GM12878 (cell line): ENCODE results near the gene NPAS2. TPM values are rescaled to one million over a fixed set of nuclear protein-coding genes. Genes with fewer than 3 reads are reported as not detected.

ENCODE experiments used
- ATAC-seq: fragments of 200-7000 bp; cut with Tn5 transposase; 3 replicates; pipeline ENCODE4 v1.9.1; 2020; ENCODE audit warnings: mild to moderate bottlenecking, moderate library complexity
- BruUV-seq: library from RNA; stranded (reverse); fragments of 400-500 nt; replicated peaks from 2 replicates; lab custom pipeline; 2021; lab: Mats Ljungman, UMichigan
- CTCF ChIA-PET: fragments of 300-600 bp; sonication (Branson Sonifier 250); formaldehyde crosslinking; extraction: SDS; loops from one replicate; lab custom pipeline; 2021; ENCODE audit warnings: inconsistent platforms; lab: Yijun Ruan, JAX
- POLR2A ChIA-PET: fragments of 350-600 bp; formaldehyde crosslinking; extraction: SDS; loops from one replicate; lab custom pipeline; 2021; ENCODE audit warnings: inconsistent platforms; lab: Charles Lee
- RAD21 ChIA-PET: fragments of 300-600 bp; sonication (Branson Sonifier 250); formaldehyde crosslinking; loops from one replicate; lab custom pipeline; 2023; ENCODE audit warnings: antibody characterized with exemption; ENCODE audit not compliant: unreplicated experiment; lab: Charles Lee
- SMC1A ChIA-PET: fragments of 300-600 bp; sonication (Branson Sonifier 250); formaldehyde crosslinking; loops from one replicate; lab custom pipeline; 2023; ENCODE audit not compliant: unreplicated experiment, uncharacterized antibody; lab: Charles Lee
- DNase-seq: peaks from one replicate; pipeline ENCODE4 v3.0.0-alpha.2; 2011; ENCODE audit warnings: low read depth, low spot score
- FAIRE-seq: peaks from 3 replicates; lab custom pipeline; 2011; peaks lifted over from hg19 to GRCh38; lab: Jason Lieb, UNC
- H2AFZ ChIP-seq: 2 replicates; pipeline ENCODE4 v1.6.0; 2011; ENCODE audit warnings: low read depth, low read length, control low read depth; ENCODE audit not compliant: control insufficient read depth
- H3K27ac ChIP-seq: 2 replicates; pipeline ENCODE4 v1.5.1; 2011; ENCODE audit warnings: control low read depth; ENCODE audit not compliant: control insufficient read depth, insufficient read depth
- H3K27me3 ChIP-seq, 2 experiments: replicated peaks in 1 of 2; 2 replicates each; pipeline versions ENCODE4 v1.6.0 to v1.6.1; 2011; ENCODE audit warnings: low read length in 1 of 2; ENCODE audit not compliant: control insufficient read depth in 2 of 2, insufficient read depth in 2 of 2
- H3K36me3 ChIP-seq, 2 experiments: 2 replicates each; pipeline ENCODE4 v1.5.1; 2011; ENCODE audit warnings: low read length in 1 of 2; ENCODE audit not compliant: control insufficient read depth in 2 of 2, insufficient read depth in 2 of 2
- H3K4me1 ChIP-seq: 2 replicates; pipeline ENCODE4 v1.6.1; 2011; ENCODE audit warnings: mild to moderate bottlenecking, low read length, moderate library complexity, mixed read lengths; ENCODE audit not compliant: control insufficient read depth, insufficient read depth
- H3K4me2 ChIP-seq: 2 replicates; pipeline ENCODE4 v1.6.0; 2011; ENCODE audit warnings: control low read depth; ENCODE audit not compliant: control insufficient read depth, insufficient read depth
- H3K4me3 ChIP-seq: fragments of 200-600 bp; sonication (generic); 2 replicates; pipeline ENCODE4 v1.5.1; 2016
- H3K79me2 ChIP-seq: 2 replicates; pipeline ENCODE4 v1.6.0; 2011; ENCODE audit warnings: low read length; ENCODE audit not compliant: control insufficient read depth, insufficient read depth
- H3K9ac ChIP-seq: 2 replicates; pipeline ENCODE4 v1.8.0; 2011; ENCODE audit warnings: low read length, control low read depth, mixed read lengths; ENCODE audit not compliant: control insufficient read depth, insufficient read depth
- H3K9me3 ChIP-seq: replicated peaks from 3 replicates; pipeline ENCODE4 v1.5.1; 2011; ENCODE audit warnings: mild to moderate bottlenecking, low read length; ENCODE audit not compliant: control insufficient read depth, insufficient read depth
- H4K20me1 ChIP-seq: 2 replicates; pipeline ENCODE4 v1.6.0; 2011; ENCODE audit not compliant: control insufficient read depth, insufficient read depth
- BMI1 ChIP-seq: fragments of 450-650 bp; IDR thresholded peaks from 2 replicates; pipeline ENCODE4 v1.6.1; 2016; ENCODE audit warnings: mild to moderate bottlenecking, moderate library complexity, borderline replicate concordance
- CREM ChIP-seq: IDR thresholded peaks from 2 replicates; pipeline ENCODE4 v1.6.1; 2014; ENCODE audit warnings: antibody characterized with exemption, low read depth
- POLR2AphosphoS5 ChIP-seq: IDR thresholded peaks from 2 replicates; pipeline ENCODE4 v1.6.1; 2011; ENCODE audit warnings: mild to moderate bottlenecking, low read length, inconsistent platforms
- SIN3A ChIP-seq: IDR thresholded peaks from 2 replicates; pipeline ENCODE4 v1.6.1; 2012; ENCODE audit warnings: low read depth, low read length, improper control_type of control experiment
- TBL1XR1 ChIP-seq: IDR thresholded peaks from 2 replicates; pipeline ENCODE4 v1.6.1; 2012; ENCODE audit warnings: low read depth, low read length, improper control_type of control experiment
- YY1 ChIP-seq: IDR thresholded peaks from 2 replicates; pipeline ENCODE4 v1.6.1; 2011; ENCODE audit warnings: low read depth, mild to moderate bottlenecking, low read length
- ZSCAN29 ChIP-seq: fragments of 450-650 bp; IDR thresholded peaks from 2 replicates; pipeline ENCODE4 v1.6.1; 2017; ENCODE audit warnings: mild to moderate bottlenecking, moderate library complexity
- WGBS: methylation state at CpG from one replicate; pipeline ENCODE4 v1.1.6; 2016; ENCODE audit warnings: low lambda C conversion rate; ENCODE audit not compliant: insufficient replicate concordance, insufficient coverage; ENCODE audit errors: missing lambda C conversion rate; 5-methylcytosine and 5-hydroxymethylcytosine counted together
- in situ Hi-C: fragments of 300-500 bp; cut with MboI; formaldehyde crosslinking; loops from 9 replicates; pipeline ENCODE4 v1.14.3; 2018; ENCODE audit warnings: mixed read lengths
- intact Hi-C: fragments of 100-400 bp; cut with micrococcal nuclease; formaldehyde crosslinking; loops from one replicate; pipeline ENCODE4 v1.14.2; 2022; ENCODE audit not compliant: unreplicated experiment
- polyA plus RNA-seq, 11 experiments: library from polyadenylated mRNA; depleted of rRNA in 4 of 11; unstranded in 6 of 11; stranded (reverse) in 5 of 11; fragments of >200 nt; fragmentation: Nextera tagmentation in 4 of 11; fragmentation: Illumina TruSeq in 1 of 11; extraction: Ambion mirVana in 4 of 11; extraction: Trizol in 1 of 11; gene quantifications; 1 replicate in 1 of 11; 2 replicates in 10 of 11; pipeline versions ENCODE4 v1.2.1 to v1.2.3, GENCODE V29; 2011 to 2016; ENCODE audit warnings: inconsistent platforms in 2 of 11, missing spikeins in 2 of 11, low read depth in 1 of 11
- total RNA-seq, 4 experiments: library from RNA; depleted of rRNA in 3 of 4; stranded (reverse); fragments of >200 nt in 3 of 4; fragmentation: Illumina TruSeq in 1 of 4; extraction: Trizol in 1 of 4; gene quantifications; 2 replicates each; pipeline versions ENCODE4 v1.2.1 to v1.2.3, GENCODE V29; 2013 to 2021
- TF ChIP-seq, protein P1 (sequence below): IDR thresholded peaks from 2 replicates; pipeline ENCODE4 v1.6.1; 2011; ENCODE audit warnings: borderline replicate concordance, low read depth, mild to moderate bottlenecking, moderate library complexity, mixed read lengths, low read length; ENCODE audit not compliant: insufficient read depth; ENCODE audit errors: extremely low read length

NPAS2 gene
- total and polyA plus RNA-seq, 10 of the 15 experiments (the other 5 are each of a cell fraction or from before 2014, with no cell fraction given), result 0.08 TPM; not detected in 9

DNA sequence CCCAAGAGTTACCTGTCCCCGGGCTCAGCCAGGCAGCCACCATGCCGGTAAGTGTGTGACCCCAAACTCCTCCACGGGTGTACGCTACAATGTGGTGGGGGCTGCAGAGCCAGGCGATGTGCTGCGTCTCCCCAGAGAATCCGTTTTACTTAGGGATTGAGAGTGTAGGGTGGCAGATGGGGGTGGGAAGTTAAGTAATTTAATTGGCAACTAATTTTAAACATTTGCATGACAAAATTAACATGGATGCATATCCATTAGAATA, 155.5 kb downstream of the NPAS2 start:
- intact Hi-C loops, result no loop called here

DNA sequence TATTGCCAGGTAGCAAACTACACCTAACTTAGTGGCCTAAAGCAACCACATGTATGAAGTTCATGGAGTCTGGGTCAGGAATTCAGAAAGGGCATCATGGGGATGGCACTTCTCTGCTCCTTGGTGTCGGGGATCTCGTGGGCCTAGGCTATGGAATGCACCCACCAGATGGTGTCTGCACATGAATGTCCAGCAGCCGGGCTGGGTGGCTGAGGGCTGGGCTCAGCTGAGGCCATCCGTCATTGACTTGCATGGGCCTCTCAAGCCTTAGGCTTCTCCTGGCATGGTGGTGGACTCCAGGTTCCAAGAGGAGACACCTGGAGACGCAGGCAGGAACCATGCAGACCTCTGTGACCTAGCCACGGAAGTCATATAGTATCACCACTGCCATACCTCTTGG, 156.1 kb downstream of the NPAS2 start:
- Histone ChIP-seq H3K27ac (no peak overlapping the region), H3K9ac (no peak overlapping the region), H4K20me1 (peaks cover 3% of the 10 kb centered on the region; the same call in 1 of the 2 replicates), H3K27me3 (peaks cover 2 to 3% of the 10 kb centered on the region in 2 experiments; a peak in 3 of 4 replicates), H3K4me1 (peaks cover 14% of the 10 kb centered on the region), H3K79me2 (no peaks in the 10 kb centered on the region), H3K4me2 (no peak overlapping the region), H3K9me3 (no peaks in the 10 kb centered on the region), H3K36me3 (no peaks in the 10 kb centered on the region), H2AFZ (no peak overlapping the region), H3K4me3 (no peak overlapping the region)
- TF ChIP-seq SIN3A, result no peak
- TF ChIP-seq YY1, result no peak
- TF ChIP-seq TBL1XR1, result no peak
- TF ChIP-seq BMI1, result no peak
- TF ChIP-seq, protein P1, sequence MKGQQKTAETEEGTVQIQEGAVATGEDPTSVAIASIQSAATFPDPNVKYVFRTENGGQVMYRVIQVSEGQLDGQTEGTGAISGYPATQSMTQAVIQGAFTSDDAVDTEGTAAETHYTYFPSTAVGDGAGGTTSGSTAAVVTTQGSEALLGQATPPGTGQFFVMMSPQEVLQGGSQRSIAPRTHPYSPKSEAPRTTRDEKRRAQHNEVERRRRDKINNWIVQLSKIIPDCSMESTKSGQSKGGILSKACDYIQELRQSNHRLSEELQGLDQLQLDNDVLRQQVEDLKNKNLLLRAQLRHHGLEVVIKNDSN, result no peak
- no peak for TF ChIP-seq ZSCAN29
- TF ChIP-seq CREM, result no peak
- BruUV-seq, result no TSS peak
- no peak for DNase-seq
- ChIA-PET RAD21 (no interaction called here), SMC1A (no interaction called here), POLR2A (no interaction called here), CTCF (no interaction called here)
- no peak for ATAC-seq
- 86% methylated on average over 6 of the region's 6 CpGs for WGBS
- intact Hi-C loops (no loop called here), in situ Hi-C loops (no loop called here)
- FAIRE-seq, result no peak

More for the DNA sequence above, 155.5 kb downstream of the NPAS2 start:
- H3K9ac ChIP-seq, result no peak overlapping the region
- ATAC-seq (no peak), DNase-seq (no peak), FAIRE-seq (no peak)
- no peaks in the 10 kb centered on the region for H3K79me2 ChIP-seq
- in situ Hi-C loops, result no loop called here
- H3K4me1 ChIP-seq, result peaks cover 14% of the 10 kb centered on the region
- BruUV-seq, result no TSS peak
- no peak for TF ChIP-seq POLR2AphosphoS5
- CTCF ChIA-PET, result no interaction called here
- H3K4me3 ChIP-seq, result no peak overlapping the region
- no peak overlapping the region for H2AFZ ChIP-seq
- no peaks in the 10 kb centered on the region for H3K9me3 ChIP-seq
- H4K20me1 ChIP-seq, result peaks cover 3% of the 10 kb centered on the region; the same call in 1 of the 2 replicates
- POLR2A ChIA-PET, result no interaction called here
- SMC1A ChIA-PET, result no interaction called here
- H3K27ac ChIP-seq, result no peak overlapping the region
- H3K27me3 ChIP-seq, result peaks cover 2 to 3% of the 10 kb centered on the region in 2 experiments; a peak in 3 of 4 replicates
- WGBS, result 85% methylated on average over 7 of the region's 7 CpGs
- H3K36me3 ChIP-seq, result no peaks in the 10 kb centered on the region
- H3K4me2 ChIP-seq, result no peak overlapping the region
- RAD21 ChIA-PET, result no interaction called here
